Measurements from ENCODE around the gene TNFSF11.

TNFSF11 gene

GRCh38 chr13:42649831-42650230 lies 75.9 kb downstream of the TNFSF11 start:
- DNase-seq (ENCODE audit: low read depth) = peak; percentile 15
- no peak for TF ChIP-seq CTCF (conservative IDR thresholded peaks at IDR 0.05; ENCODE audit: control insufficient read depth, insufficient read depth, low read depth, low read length)
- H3K4me3 ChIP-seq (ENCODE audit: control insufficient read depth, low read depth, low read length) = no peak overlapping the region

GRCh38 chr13:42650506-42650905 lies 76.6 kb downstream of the TNFSF11 start:
- peak; percentile 69 for DNase-seq (ENCODE audit: low read depth)
- H3K4me3 ChIP-seq (ENCODE audit: control insufficient read depth, low read depth, low read length) = no peak overlapping the region
- TF ChIP-seq CTCF (conservative IDR thresholded peaks at IDR 0.05; ENCODE audit: control insufficient read depth, insufficient read depth, low read depth, low read length) = no peak

DNA sequence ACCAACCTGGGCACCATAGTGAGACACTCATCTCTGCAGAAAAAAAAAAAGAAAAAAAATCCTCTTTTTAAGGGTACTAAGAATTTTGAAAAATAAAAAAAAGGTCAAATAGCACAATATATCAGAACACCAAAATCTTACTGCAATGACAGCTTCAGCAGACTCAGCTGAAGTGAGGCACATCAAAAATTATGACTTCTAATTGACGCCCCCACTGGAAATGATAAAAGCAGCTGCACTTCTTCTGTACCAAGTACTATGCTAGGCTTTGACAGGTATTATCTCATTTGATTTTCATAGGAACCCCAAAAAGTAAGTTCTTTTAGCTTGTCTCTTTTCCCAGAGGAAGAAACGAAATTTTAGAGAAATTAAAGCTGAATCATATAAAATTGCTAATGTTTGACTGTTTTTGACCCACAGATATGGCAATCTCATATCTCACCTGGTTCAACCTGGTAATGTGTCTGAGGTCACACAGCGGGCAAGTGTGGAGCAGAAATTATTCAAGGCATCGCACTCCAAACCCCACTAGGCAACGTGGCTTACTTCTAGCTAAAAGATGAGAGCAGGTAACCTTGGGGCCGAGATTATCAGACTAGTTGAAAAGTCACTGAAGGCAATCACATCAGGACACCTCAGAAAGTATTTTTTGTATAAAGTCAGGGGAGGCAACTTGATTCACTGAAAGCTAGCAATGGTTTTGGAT lies 78.1 kb downstream of the TNFSF11 start:
- DNase-seq (ENCODE audit: low read depth) = no peak
- TF ChIP-seq CTCF (conservative IDR thresholded peaks at IDR 0.05; ENCODE audit: control insufficient read depth, insufficient read depth, low read depth, low read length) = no peak
- H3K4me3 ChIP-seq (ENCODE audit: control insufficient read depth, low read depth, low read length) = no peak overlapping the region

DNA sequence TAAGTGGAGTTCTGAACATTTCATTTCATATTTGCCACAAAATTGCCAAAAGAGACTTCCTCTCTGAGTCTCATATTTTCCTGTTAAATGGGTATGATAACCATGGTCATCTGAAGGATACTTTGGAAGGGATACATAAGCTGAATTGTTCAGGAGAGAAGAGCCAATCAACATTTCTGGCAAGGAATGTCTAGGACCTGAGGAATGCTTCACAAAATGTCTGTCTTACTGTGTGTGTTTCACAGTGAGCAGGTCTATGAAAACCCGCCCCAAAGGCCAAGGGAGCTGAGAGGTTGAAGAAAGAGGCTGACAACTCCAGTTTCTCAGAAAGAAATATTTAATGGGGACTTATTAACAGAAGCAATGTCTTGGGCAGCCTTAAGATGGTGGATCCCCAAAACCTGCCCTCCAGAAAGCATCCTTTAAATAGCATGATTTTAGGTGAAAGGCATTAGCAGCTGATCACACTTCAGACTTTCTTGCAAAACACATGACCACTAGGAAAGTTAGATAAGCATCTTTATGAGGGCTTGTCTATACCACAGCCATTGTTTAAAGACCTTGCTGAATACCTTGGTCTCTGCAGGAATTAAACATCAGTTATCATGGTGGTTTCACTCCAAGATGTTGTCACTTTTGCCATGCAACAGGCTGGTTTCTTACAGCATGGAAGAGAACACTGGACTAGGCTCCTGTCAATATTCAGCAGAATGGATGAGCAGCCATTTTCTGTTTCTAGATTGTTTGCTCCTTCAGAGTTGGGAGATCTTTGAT lies 78.9 kb downstream of the TNFSF11 start:
- TF ChIP-seq CTCF (conservative IDR thresholded peaks at IDR 0.05; ENCODE audit: control insufficient read depth, insufficient read depth, low read depth, low read length) = no peak
- H3K4me3 ChIP-seq (ENCODE audit: control insufficient read depth, low read depth, low read length) = no peak overlapping the region
- DNase-seq (ENCODE audit: low read depth) = no peak

DNA sequence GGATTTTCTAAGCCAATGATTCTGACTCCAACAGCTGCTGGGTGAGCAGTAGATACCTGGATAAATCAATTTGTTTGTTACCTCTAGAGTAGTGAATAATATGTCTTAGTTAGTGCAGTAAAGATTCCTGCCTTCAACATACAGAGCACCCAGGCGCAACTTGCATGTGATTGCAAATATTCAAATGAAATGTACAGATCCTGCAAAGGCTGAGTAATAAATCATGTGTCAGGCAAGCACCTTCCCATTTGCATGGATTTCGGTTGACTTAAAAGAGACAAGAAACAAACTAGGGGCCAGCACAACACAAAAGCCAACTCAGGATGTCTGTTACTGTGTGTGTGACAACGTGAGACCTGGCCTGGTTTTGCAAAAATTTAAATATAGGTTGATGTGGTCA lies 79.7 kb downstream of the TNFSF11 start:
- H3K4me3 ChIP-seq (ENCODE audit: control insufficient read depth, low read depth, low read length) = no peak overlapping the region
- DNase-seq (ENCODE audit: low read depth) = no peak
- TF ChIP-seq CTCF (conservative IDR thresholded peaks at IDR 0.05; ENCODE audit: control insufficient read depth, insufficient read depth, low read depth, low read length) = no peak

DNA sequence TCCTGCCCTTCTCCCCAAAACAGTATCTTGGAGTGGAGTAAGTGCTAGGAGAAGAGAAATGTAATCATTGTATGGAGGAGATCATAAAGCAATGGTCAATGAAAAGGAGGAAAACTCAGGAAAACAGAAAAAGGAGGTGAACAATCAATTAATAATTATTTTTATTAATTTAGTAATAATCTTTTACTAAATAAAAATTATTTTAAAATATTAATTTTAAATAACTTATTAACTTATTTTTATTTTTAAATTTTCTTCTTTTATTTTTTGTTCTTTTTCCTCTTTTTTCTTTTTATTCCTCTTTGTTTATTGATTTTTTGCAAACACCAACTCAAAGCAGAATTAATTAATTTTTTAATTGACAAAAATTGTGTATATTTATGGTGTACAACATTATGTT lies 80.3 kb downstream of the TNFSF11 start:
- no peak for DNase-seq (ENCODE audit: low read depth)
- no peak overlapping the region for H3K4me3 ChIP-seq (ENCODE audit: control insufficient read depth, low read depth, low read length)
- TF ChIP-seq CTCF (conservative IDR thresholded peaks at IDR 0.05; ENCODE audit: control insufficient read depth, insufficient read depth, low read depth, low read length) = no peak

Data from fibroblast of mammary gland (primary cell).